ENCODE measurements around the gene CTXND2. TPM values are rescaled to one million over a fixed set of nuclear protein-coding genes. Genes with fewer than 3 reads are reported as not detected.

The CTXND2 gene
- total RNA-seq, 2 experiments from 2014 or later: not detected

GRCh38 chr1:150888727-150889126 is 1.8 kb downstream of the CTXND2 start:
- Mint-ChIP-seq H3K4me3 (no peak overlapping the region), H3K36me3 (ENCODE audit: low read depth) (no peaks in the 10 kb centered on the region), H3K27ac (no peak overlapping the region), H3K4me1 (ENCODE audit: low read depth) (peaks cover 29% of the 10 kb centered on the region), H3K9me3 (no peaks in the 10 kb centered on the region), H3K27me3 (no peaks in the 10 kb centered on the region)
- Histone ChIP-seq H3K36me3 (ENCODE audit: insufficient read depth, low read length) (no peaks in the 10 kb centered on the region), H3K9me3 (ENCODE audit: control insufficient read depth in 1 of 2, insufficient read depth in 1 of 2, low read length in 2 of 2) (no peaks in the 10 kb centered on the region), H3K27ac (ENCODE audit: low read depth in 1 of 2, low read length in 2 of 2) (no peak overlapping the region), H3K27me3 (ENCODE audit: control insufficient read depth in 1 of 2, insufficient read depth in 2 of 2, low read length in 2 of 2) (no peaks in the 10 kb centered on the region), H3K4me3 (ENCODE audit: low read length) (no peak overlapping the region), H3K4me1 (ENCODE audit: insufficient read depth, low read length) (peaks cover 10% of the 10 kb centered on the region)
- ATAC-seq (ENCODE audit: poor library complexity) (no peak), DNase-seq (no peak)
- ChIA-PET CTCF (interaction anchor here (0.7 kb wide), 1 partner anchor 215 kb away, joined by 4 read pairs; no protein-coding TSS in a partner anchor), POLR2A (no interaction called here)
- intact Hi-C loops (cut with DNase I, micrococcal nuclease): loop anchor here in 1 of 2 experiments (5.0 kb wide), 1 partner anchor 41 kb away; no protein-coding TSS in a partner anchor
- no peak for TF ChIP-seq CTCF (IDR thresholded peaks at IDR 0.05)

- H3K36me3 Mint-ChIP-seq (ENCODE audit: low read depth): no peaks in the 10 kb centered on the region
- TF ChIP-seq CTCF (IDR thresholded peaks at IDR 0.05): no peak
- ATAC-seq (ENCODE audit: poor library complexity) (peak; percentile 76), DNase-seq (peak in 1 of 14 experiments; percentile 55)
- ChIA-PET POLR2A (interaction anchor here (0.7 to 1.9 kb wide), 4 partner anchors 14 to 1003 kb away, joined by 3 to 9 read pairs (median 4); partner anchors contain the start of genes ARNT and GOLPH3L), CTCF (interaction anchor here (1.0 kb wide), 1 partner anchor 32 kb away, joined by 3 read pairs; no protein-coding TSS in a partner anchor)
- Histone ChIP-seq H3K36me3 (ENCODE audit: insufficient read depth, low read length) (no peaks in the 10 kb centered on the region), H3K27me3 (ENCODE audit: control insufficient read depth in 1 of 2, insufficient read depth in 2 of 2, low read length in 2 of 2) (no peaks in the 10 kb centered on the region), H3K4me3 (ENCODE audit: low read length) (no peak overlapping the region), H3K9me3 (ENCODE audit: control insufficient read depth in 1 of 2, insufficient read depth in 1 of 2, low read length in 2 of 2) (no peaks in the 10 kb centered on the region), H3K4me1 (ENCODE audit: insufficient read depth, low read length) (peaks cover 10% of the 10 kb centered on the region), H3K27ac (ENCODE audit: low read depth in 1 of 2, low read length in 2 of 2) (no peak overlapping the region)
- intact Hi-C loops (cut with DNase I, micrococcal nuclease): no loop called here
- H3K9me3 Mint-ChIP-seq: no peaks in the 10 kb centered on the region
- no peaks in the 10 kb centered on the region for H3K27me3 Mint-ChIP-seq
- H3K27ac Mint-ChIP-seq: no peak overlapping the region
- peak overlapping the region; percentile 5 for H3K4me3 Mint-ChIP-seq
- H3K4me1 Mint-ChIP-seq (ENCODE audit: low read depth): peaks cover 29% of the 10 kb centered on the region
Observed at GRCh38 chr1:150890033-150890416, 3.1 kb downstream of the CTXND2 start.

GRCh38 chr1:150893336-150893913 is 6.5 kb downstream of the CTXND2 start:
- no peak overlapping the region for H3K4me3 ChIP-seq (ENCODE audit: low read length)
- H3K27ac ChIP-seq (ENCODE audit: low read depth in 1 of 2, low read length in 2 of 2): no peak overlapping the region
- Mint-ChIP-seq H3K27me3 (no peaks in the 10 kb centered on the region), H3K9me3 (no peaks in the 10 kb centered on the region), H3K27ac (no peak overlapping the region), H3K36me3 (ENCODE audit: low read depth) (no peaks in the 10 kb centered on the region), H3K4me3 (no peak overlapping the region), H3K4me1 (ENCODE audit: low read depth) (peaks cover 29% of the 10 kb centered on the region)
- intact Hi-C loops (cut with DNase I, micrococcal nuclease): no loop called here
- no peaks in the 10 kb centered on the region for H3K27me3 ChIP-seq (ENCODE audit: control insufficient read depth in 1 of 2, insufficient read depth in 2 of 2, low read length in 2 of 2)
- ChIA-PET POLR2A (no interaction called here), CTCF (no interaction called here)
- DNase-seq (no peak), ATAC-seq (ENCODE audit: poor library complexity) (no peak)
- H3K4me1 ChIP-seq (ENCODE audit: insufficient read depth, low read length): peaks cover 10% of the 10 kb centered on the region
- no peak for TF ChIP-seq CTCF (IDR thresholded peaks at IDR 0.05)
- no peaks in the 10 kb centered on the region for H3K36me3 ChIP-seq (ENCODE audit: insufficient read depth, low read length)
- H3K9me3 ChIP-seq (ENCODE audit: control insufficient read depth in 1 of 2, insufficient read depth in 1 of 2, low read length in 2 of 2): no peaks in the 10 kb centered on the region
